Measurements from ENCODE around the gene TNFSF8.

DNA sequence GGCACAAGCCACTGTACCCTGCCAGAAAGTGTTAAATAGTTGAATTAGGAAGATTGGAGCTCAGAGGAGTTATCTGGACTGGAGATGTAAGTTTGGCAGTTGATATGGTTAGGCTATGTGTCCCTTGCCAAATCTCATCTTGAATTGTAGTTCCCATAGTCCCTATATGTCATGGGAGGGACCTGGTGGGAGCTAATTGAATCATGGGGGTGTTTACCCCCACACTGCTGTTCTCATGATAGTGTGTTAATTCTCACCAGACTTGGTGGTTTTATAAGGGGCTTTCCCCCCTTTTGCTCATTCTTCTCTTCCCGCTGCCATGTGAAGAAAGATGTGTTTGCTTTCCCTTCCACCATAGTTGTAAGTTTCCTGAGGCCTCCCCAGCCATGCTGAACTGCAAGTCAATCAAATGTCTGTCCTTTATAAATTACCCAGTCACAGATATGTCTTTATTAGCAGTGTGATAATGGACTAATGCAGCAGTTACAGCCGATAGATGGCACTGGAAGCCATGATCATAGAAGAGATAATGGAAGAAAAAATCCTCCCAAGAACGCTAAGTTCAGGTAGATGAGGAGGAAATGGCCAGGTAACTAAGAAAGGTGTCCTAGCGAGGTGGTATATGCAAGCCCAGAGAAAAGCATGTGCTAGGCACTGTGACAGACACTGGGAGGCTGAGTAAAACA, 51.4 kb downstream of the TNFSF8 start:
- TF ChIP-seq, protein P1, sequence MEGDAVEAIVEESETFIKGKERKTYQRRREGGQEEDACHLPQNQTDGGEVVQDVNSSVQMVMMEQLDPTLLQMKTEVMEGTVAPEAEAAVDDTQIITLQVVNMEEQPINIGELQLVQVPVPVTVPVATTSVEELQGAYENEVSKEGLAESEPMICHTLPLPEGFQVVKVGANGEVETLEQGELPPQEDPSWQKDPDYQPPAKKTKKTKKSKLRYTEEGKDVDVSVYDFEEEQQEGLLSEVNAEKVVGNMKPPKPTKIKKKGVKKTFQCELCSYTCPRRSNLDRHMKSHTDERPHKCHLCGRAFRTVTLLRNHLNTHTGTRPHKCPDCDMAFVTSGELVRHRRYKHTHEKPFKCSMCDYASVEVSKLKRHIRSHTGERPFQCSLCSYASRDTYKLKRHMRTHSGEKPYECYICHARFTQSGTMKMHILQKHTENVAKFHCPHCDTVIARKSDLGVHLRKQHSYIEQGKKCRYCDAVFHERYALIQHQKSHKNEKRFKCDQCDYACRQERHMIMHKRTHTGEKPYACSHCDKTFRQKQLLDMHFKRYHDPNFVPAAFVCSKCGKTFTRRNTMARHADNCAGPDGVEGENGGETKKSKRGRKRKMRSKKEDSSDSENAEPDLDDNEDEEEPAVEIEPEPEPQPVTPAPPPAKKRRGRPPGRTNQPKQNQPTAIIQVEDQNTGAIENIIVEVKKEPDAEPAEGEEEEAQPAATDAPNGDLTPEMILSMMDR (IDR thresholded peaks at IDR 0.05) = no peak
- TF ChIP-seq POLR2A (IDR thresholded peaks at IDR 0.05) = no peak

All from upper lobe of left lung (tissue), 4 donors.